Thoracic aorta (tissue), 2 donors: ENCODE results near the gene ZNF831. TPM values are rescaled to one million over a fixed set of nuclear protein-coding genes. Genes with fewer than 3 reads are reported as not detected.

ENCODE experiments used
- ATAC-seq: fragments of 150-250 bp; one replicate; pipeline ENCODE4 v1.8.0; 2017; ENCODE audit warnings: low read depth; ENCODE audit not compliant: insufficient number of reproducible peaks, low FRiP score
- DNase-seq: peaks from one replicate; pipeline ENCODE4 v3.0.0-alpha.2; 2020; ENCODE audit warnings: low spot score
- H3K27ac ChIP-seq, 2 donors: fragments of 200-600 bp; sonication (generic); 1 replicate in 1 of 2; 2 replicates in 1 of 2; pipeline ENCODE4 v1.5.1; 2016; ENCODE audit warnings: mild to moderate bottlenecking in 2 of 2, moderate library complexity in 2 of 2
- H3K27me3 ChIP-seq: fragments of 200-600 bp; sonication (generic); replicated peaks from 2 replicates; pipeline ENCODE4 v1.6.0; 2016; ENCODE audit warnings: mild to moderate bottlenecking; ENCODE audit not compliant: insufficient read depth
- H3K36me3 ChIP-seq: fragments of 200-600 bp; sonication (generic); one replicate; pipeline ENCODE4 v1.5.1; 2016
- H3K4me1 ChIP-seq, 2 donors: fragments of 200-600 bp; sonication (generic); 1 replicate in 1 of 2; 2 replicates in 1 of 2; pipeline versions ENCODE4 v1.5.1 to v1.6.0; 2016; ENCODE audit warnings: low read depth in 2 of 2, mild to moderate bottlenecking in 1 of 2; ENCODE audit not compliant: control insufficient read depth in 1 of 2
- H3K4me3 ChIP-seq: fragments of 200-600 bp; sonication (generic); 2 replicates; pipeline ENCODE4 v1.5.1; 2016; ENCODE audit warnings: mild to moderate bottlenecking
- H3K9me3 ChIP-seq: fragments of 200-600 bp; sonication (generic); 2 replicates; pipeline ENCODE4 v1.5.1; 2016
- total RNA-seq, 2 donors: library from RNA; depleted of rRNA; stranded (reverse); fragments of >200 nt; gene quantifications; one replicate each; pipeline versions ENCODE4 v1.1.0 to v1.2.3, GENCODE V29; 2016
- TF ChIP-seq, protein P1 (sequence below): fragments of 200-600 bp; sonication (generic); IDR thresholded peaks from one replicate; pipeline ENCODE4 v1.5.1; 2019; ENCODE audit warnings: antibody characterized with exemption

Gene ZNF831
- total RNA-seq, 2 donors from 2014 or later, result 1.1 to 1.3 TPM

DNA sequence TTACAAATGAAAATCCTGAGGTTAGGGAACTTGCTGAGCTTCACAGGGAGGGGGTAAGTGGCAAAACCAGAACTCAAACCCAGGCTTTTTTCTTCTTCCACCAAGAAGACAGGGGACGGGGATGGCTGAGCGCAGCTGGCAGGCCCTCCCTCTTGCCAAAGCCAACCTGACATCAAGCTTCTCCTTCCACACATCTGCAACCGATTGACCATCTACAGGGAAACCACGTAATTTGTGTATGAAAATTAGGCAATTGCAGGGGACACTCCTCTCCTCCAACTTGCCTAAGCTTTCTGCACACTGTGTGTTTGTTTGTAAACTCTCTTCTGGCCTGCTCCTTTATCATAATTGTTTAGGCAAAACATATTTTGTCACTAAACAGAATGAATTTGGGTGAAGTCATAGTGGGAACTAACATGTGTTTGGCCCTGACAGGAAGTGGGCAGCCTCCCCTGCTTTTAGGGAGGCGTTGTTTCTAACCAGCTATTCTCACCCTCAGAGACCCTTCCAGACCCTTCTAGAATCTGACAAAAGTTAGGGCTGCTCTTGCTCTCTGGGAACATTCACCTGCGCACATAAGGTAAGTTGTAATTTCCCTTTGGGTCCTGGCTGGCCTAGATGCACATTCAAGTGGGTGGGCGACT is 18.9 kb downstream of the ZNF831 start:
- H3K27ac ChIP-seq, result no peak overlapping the region
- H3K36me3 ChIP-seq, result no peaks in the 10 kb centered on the region
- H3K27me3 ChIP-seq, result no peaks in the 10 kb centered on the region
- H3K9me3 ChIP-seq, result no peaks in the 10 kb centered on the region
- DNase-seq (no peak), ATAC-seq (no peak)
- no peak overlapping the region for H3K4me3 ChIP-seq
- no peaks in the 10 kb centered on the region for H3K4me1 ChIP-seq
- TF ChIP-seq, protein P1, sequence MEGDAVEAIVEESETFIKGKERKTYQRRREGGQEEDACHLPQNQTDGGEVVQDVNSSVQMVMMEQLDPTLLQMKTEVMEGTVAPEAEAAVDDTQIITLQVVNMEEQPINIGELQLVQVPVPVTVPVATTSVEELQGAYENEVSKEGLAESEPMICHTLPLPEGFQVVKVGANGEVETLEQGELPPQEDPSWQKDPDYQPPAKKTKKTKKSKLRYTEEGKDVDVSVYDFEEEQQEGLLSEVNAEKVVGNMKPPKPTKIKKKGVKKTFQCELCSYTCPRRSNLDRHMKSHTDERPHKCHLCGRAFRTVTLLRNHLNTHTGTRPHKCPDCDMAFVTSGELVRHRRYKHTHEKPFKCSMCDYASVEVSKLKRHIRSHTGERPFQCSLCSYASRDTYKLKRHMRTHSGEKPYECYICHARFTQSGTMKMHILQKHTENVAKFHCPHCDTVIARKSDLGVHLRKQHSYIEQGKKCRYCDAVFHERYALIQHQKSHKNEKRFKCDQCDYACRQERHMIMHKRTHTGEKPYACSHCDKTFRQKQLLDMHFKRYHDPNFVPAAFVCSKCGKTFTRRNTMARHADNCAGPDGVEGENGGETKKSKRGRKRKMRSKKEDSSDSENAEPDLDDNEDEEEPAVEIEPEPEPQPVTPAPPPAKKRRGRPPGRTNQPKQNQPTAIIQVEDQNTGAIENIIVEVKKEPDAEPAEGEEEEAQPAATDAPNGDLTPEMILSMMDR, result no peak

DNA sequence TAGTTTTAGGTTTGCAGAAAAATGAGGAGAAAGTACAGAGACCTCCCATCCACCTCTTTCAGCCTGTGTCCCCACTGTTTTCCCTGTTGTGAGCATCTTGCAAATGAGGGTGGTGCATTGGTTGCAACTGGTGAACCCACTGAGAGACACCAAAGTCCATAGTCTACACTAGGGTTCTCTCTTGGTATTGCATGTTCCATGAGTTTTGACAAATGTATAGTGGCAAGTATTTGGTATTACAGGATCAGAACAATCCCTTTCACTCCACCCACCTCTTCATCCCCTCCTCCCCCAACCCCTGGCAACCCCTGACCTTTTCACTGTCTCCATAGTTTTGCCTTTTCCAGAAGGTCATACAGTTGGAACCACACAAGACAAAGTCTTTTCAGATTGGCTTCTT is 20.1 kb downstream of the ZNF831 start:
- Histone ChIP-seq H3K9me3 (no peaks in the 10 kb centered on the region), H3K36me3 (no peaks in the 10 kb centered on the region), H3K27ac (no peak overlapping the region), H3K27me3 (no peaks in the 10 kb centered on the region), H3K4me3 (no peak overlapping the region), H3K4me1 (no peaks in the 10 kb centered on the region)
- DNase-seq (no peak), ATAC-seq (no peak)
- TF ChIP-seq, protein P1, result no peak

DNA sequence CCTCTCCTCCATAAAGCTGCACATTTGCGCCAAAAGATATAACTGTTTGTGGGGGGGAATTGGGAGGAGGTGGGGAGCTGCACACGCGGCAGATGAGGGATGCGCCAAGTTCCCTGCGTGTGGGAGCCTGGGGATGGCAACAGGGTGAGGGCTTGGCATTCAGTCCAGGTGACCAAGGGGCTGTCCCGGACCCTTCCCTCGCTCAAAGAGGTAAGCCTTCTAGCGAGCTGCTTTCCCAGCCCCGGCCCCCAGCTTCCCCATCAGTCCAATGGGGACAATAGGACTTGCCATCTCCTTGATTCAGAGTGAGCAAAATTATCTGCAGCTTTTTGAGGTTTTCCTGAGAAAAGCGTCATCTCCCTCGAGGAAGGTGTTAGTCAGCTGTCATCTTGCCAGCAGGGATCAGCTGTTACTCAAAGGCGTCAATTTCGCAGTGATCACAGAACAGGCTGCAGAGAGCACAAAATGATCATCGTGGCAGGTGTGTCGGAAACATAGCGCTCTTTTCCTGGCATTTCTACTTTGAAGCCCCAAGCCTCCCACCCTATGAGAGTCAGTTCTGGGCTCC is 21.3 kb downstream of the ZNF831 start:
- H3K4me1 ChIP-seq, result no peaks in the 10 kb centered on the region
- no peak overlapping the region for H3K27ac ChIP-seq
- no peaks in the 10 kb centered on the region for H3K27me3 ChIP-seq
- TF ChIP-seq, protein P1, result no peak
- no peak overlapping the region for H3K4me3 ChIP-seq
- H3K9me3 ChIP-seq, result no peaks in the 10 kb centered on the region
- ATAC-seq (no peak), DNase-seq (no peak)
- no peaks in the 10 kb centered on the region for H3K36me3 ChIP-seq

DNA sequence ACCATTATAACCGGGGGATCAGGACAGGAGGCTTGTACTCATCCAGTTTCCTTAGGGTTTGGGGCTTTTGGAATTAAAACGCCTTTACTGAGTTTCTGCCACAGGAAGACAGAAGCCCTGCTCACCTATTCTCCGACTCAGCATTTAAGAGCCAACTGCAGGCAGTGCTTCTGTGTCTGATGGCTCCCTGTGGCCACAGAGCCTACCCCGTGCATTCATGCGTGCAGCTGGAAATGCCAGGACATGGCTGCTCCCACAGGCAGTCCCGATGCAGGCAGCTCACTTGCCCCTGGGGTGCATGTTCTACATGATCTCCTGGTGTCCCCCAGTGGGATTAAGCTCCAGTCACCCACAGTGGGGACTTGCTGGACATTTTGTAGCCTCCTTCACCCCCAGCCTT is 22.2 kb downstream of the ZNF831 start:
- DNase-seq (no peak), ATAC-seq (no peak)
- Histone ChIP-seq H3K9me3 (no peaks in the 10 kb centered on the region), H3K4me1 (no peaks in the 10 kb centered on the region), H3K4me3 (no peak overlapping the region), H3K27me3 (no peaks in the 10 kb centered on the region), H3K27ac (no peak overlapping the region), H3K36me3 (no peaks in the 10 kb centered on the region)
- TF ChIP-seq, protein P1, result no peak

DNA sequence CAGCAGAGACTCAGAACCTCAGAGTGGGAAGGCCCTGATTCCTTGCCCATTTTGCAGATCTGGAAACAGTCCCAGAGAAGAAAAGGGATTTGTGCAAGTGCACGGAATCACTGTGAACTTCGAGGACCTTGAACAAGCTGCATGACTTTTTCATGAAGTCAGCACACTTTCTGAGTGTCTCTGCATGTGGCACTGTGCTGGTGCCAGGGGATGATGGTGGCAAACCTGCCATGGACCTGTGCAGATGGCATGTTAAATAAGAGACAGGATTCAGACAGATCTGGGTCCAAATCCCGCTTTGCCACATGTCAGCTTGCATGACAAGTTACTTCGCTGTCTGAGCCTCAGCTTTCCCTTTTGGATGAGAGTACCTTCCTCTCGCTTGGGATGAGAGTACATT is 26.8 kb downstream of the ZNF831 start:
- Histone ChIP-seq H3K27me3 (no peaks in the 10 kb centered on the region), H3K9me3 (no peaks in the 10 kb centered on the region), H3K27ac (no peak overlapping the region), H3K4me1 (no peaks in the 10 kb centered on the region), H3K4me3 (no peak overlapping the region), H3K36me3 (no peaks in the 10 kb centered on the region)
- TF ChIP-seq, protein P1, result no peak
- ATAC-seq (no peak), DNase-seq (no peak)
